ENCODE measurements around the gene KLHL10.
A peak's percentile ranks its signal among the peaks of the same experiment; 100 is the strongest.
"Not testable (repeated sequence)": the region's sequence is repeated elsewhere in the genome, so short reads cannot be mapped to it uniquely, and the experiment has no call there.

The KLHL10 gene

GRCh38 chr17:41860254-41860931 is 22.8 kb downstream of the KLHL10 start:
- no peak for DNase-seq

- no peak for DNase-seq
These were observed 25.6 kb downstream of the KLHL10 start for GRCh38 chr17:41863074-41863848.

- no peak for DNase-seq
These were observed 26.8 kb downstream of the KLHL10 start for GRCh38 chr17:41864498-41864835.

- peak; percentile 98 for DNase-seq
These were observed 27.4 kb downstream of the KLHL10 start, which contains the start of gene KLHL11 for GRCh38 chr17:41864836-41865595. TSS of gene KLHL11 (minus strand) at chr17:41865423. CDS start at chr17:41865370, 53 bp downstream.

GRCh38 chr17:41865596-41865893 is 27.9 kb downstream of the KLHL10 start:
- no peak for DNase-seq

GRCh38 chr17:41868568-41868967 is 30.9 kb downstream of the KLHL10 start:
- DNase-seq = no peak

- no peak for DNase-seq
These were observed 31.8 kb downstream of the KLHL10 start for GRCh38 chr17:41869426-41869825.

- DNase-seq = no peak
These were observed 32.5 kb downstream of the KLHL10 start for GRCh38 chr17:41870097-41870496.

- DNase-seq = no peak
These were observed 33.0 kb downstream of the KLHL10 start for GRCh38 chr17:41870627-41871026.

- DNase-seq = no peak
These were observed 34.2 kb downstream of the KLHL10 start for GRCh38 chr17:41871789-41872188.

GRCh38 chr17:41873559-41874292 is 36.1 kb downstream of the KLHL10 start:
- no peak for DNase-seq

- DNase-seq = not testable (repeated sequence)
These were observed 36.7 kb downstream of the KLHL10 start for GRCh38 chr17:41874293-41874670.

- DNase-seq = no peak
These were observed 42.5 kb downstream of the KLHL10 start for GRCh38 chr17:41880130-41880529.

GRCh38 chr17:41882756-41883155 is 45.1 kb downstream of the KLHL10 start:
- no peak for DNase-seq

GRCh38 chr17:41885733-41886132 is 48.1 kb downstream of the KLHL10 start:
- no peak for DNase-seq

GRCh38 chr17:41888332-41888965 is 50.8 kb downstream of the KLHL10 start:
- no peak for DNase-seq

GRCh38 chr17:41891135-41892020 is 53.8 kb downstream of the KLHL10 start:
- DNase-seq = no peak

- no peak for DNase-seq
These were observed 54.4 kb downstream of the KLHL10 start for GRCh38 chr17:41892021-41892376.

- DNase-seq = no peak
These were observed 55.8 kb downstream of the KLHL10 start for GRCh38 chr17:41893384-41893783.

- peak; percentile 87 for DNase-seq
These were observed 57.2 kb downstream of the KLHL10 start for GRCh38 chr17:41894791-41895331.

GRCh38 chr17:41895617-41896016 is 58.0 kb downstream of the KLHL10 start:
- DNase-seq = no peak

Measured in islet precursor cell (in vitro differentiated cells).